Panc1 (cell line): ENCODE measurements around the gene GNPDA2.

Source experiments
- POLR2AphosphoS5 ChIP-seq: IDR thresholded peaks from 2 replicates; pipeline ENCODE4 v1.6.1; 2012; ENCODE audit warnings: mild to moderate bottlenecking, low read depth, low read length, moderate library complexity
- SIN3A ChIP-seq: IDR thresholded peaks from 2 replicates; pipeline ENCODE4 v1.6.1; 2012; ENCODE audit warnings: low read depth, mild to moderate bottlenecking, low read length, moderate library complexity, borderline replicate concordance; ENCODE audit not compliant: insufficient read depth
- TF ChIP-seq, protein P1 (sequence below): fragments of 450-650 bp; IDR thresholded peaks from 2 replicates; pipeline ENCODE4 v1.5.1; 2017; ENCODE audit warnings: mild to moderate bottlenecking
- TF ChIP-seq, protein P2 (sequence below), 2 experiments: IDR thresholded peaks; 2 replicates each; pipeline ENCODE4 v1.6.1; 2011 to 2012; ENCODE audit warnings: low read depth in 2 of 2, control low read depth in 1 of 2, low read length in 1 of 2, mild to moderate bottlenecking in 1 of 2, moderate library complexity in 1 of 2; ENCODE audit not compliant: insufficient read depth in 1 of 2

DNA sequence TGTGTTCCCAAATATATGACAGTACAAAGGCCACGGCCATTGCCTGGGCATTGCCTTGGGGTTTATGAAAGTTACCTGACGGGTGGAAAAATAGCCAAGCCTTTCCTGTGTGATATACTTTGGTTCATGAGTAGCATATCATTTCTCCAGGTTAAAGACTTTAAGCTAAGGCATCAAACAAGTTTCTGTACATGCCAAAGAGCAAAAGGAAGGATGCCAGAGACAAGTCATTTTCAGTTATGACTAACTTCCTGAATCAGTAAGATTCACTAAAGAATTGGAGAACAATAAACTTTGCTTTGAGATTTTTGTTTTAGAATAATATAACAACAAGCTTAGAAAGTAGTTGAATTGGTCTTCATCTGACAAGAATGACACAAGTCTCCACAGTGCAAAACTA lies 57.8 kb downstream of the GNPDA2 start:
- TF ChIP-seq, protein P1, sequence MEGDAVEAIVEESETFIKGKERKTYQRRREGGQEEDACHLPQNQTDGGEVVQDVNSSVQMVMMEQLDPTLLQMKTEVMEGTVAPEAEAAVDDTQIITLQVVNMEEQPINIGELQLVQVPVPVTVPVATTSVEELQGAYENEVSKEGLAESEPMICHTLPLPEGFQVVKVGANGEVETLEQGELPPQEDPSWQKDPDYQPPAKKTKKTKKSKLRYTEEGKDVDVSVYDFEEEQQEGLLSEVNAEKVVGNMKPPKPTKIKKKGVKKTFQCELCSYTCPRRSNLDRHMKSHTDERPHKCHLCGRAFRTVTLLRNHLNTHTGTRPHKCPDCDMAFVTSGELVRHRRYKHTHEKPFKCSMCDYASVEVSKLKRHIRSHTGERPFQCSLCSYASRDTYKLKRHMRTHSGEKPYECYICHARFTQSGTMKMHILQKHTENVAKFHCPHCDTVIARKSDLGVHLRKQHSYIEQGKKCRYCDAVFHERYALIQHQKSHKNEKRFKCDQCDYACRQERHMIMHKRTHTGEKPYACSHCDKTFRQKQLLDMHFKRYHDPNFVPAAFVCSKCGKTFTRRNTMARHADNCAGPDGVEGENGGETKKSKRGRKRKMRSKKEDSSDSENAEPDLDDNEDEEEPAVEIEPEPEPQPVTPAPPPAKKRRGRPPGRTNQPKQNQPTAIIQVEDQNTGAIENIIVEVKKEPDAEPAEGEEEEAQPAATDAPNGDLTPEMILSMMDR = no peak
- TF ChIP-seq POLR2AphosphoS5 (no peak), SIN3A (no peak)
- TF ChIP-seq, protein P2, sequence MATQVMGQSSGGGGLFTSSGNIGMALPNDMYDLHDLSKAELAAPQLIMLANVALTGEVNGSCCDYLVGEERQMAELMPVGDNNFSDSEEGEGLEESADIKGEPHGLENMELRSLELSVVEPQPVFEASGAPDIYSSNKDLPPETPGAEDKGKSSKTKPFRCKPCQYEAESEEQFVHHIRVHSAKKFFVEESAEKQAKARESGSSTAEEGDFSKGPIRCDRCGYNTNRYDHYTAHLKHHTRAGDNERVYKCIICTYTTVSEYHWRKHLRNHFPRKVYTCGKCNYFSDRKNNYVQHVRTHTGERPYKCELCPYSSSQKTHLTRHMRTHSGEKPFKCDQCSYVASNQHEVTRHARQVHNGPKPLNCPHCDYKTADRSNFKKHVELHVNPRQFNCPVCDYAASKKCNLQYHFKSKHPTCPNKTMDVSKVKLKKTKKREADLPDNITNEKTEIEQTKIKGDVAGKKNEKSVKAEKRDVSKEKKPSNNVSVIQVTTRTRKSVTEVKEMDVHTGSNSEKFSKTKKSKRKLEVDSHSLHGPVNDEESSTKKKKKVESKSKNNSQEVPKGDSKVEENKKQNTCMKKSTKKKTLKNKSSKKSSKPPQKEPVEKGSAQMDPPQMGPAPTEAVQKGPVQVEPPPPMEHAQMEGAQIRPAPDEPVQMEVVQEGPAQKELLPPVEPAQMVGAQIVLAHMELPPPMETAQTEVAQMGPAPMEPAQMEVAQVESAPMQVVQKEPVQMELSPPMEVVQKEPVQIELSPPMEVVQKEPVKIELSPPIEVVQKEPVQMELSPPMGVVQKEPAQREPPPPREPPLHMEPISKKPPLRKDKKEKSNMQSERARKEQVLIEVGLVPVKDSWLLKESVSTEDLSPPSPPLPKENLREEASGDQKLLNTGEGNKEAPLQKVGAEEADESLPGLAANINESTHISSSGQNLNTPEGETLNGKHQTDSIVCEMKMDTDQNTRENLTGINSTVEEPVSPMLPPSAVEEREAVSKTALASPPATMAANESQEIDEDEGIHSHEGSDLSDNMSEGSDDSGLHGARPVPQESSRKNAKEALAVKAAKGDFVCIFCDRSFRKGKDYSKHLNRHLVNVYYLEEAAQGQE (IDR thresholded peaks at IDR 0.05; ENCODE audit: insufficient read depth in 1 of 2, low read depth in 2 of 2, low read length in 1 of 2) = no peak
